Stomach (tissue), 9 donors: ENCODE results near the gene COL27A1. TPM values are rescaled to one million over a fixed set of nuclear protein-coding genes. Genes with fewer than 3 reads are reported as not detected.

Source experiments
- DNase-seq, 2 donors: peaks; one replicate each; pipeline versions ENCODE4 v3.0.0 to v3.0.0-alpha.2; 2013 to 2019
- H3K27ac ChIP-seq, 5 donors: fragments of 200-600 bp in 4 of 5; sonication (generic) in 4 of 5; one replicate each; pipeline ENCODE4 v1.5.1; 2013 to 2019; ENCODE audit warnings: mild to moderate bottlenecking in 1 of 5, moderate library complexity in 1 of 5
- H3K27me3 ChIP-seq, 3 donors: fragments of 200-600 bp; sonication (generic); one replicate each; pipeline ENCODE4 v1.5.1; 2017 to 2019; ENCODE audit warnings: mixed run types in 1 of 3
- H3K36me3 ChIP-seq, 4 donors: fragments of 200-600 bp; sonication (generic); 1 replicate in 3 of 4; 2 replicates in 1 of 4; pipeline ENCODE4 v1.5.1; 2016 to 2019
- H3K4me1 ChIP-seq, 4 donors: fragments of 200-600 bp; sonication (generic); one replicate each; pipeline ENCODE4 v1.5.1; 2016 to 2019
- H3K4me3 ChIP-seq, 4 donors: fragments of 200-600 bp; sonication (generic) in 3 of 4; one replicate each; pipeline ENCODE4 v1.5.1; 2016 to 2019; ENCODE audit warnings: mild to moderate bottlenecking in 1 of 4
- H3K9me3 ChIP-seq, 4 donors: fragments of 200-600 bp; sonication (generic); one replicate each; pipeline ENCODE4 v1.5.1; 2016 to 2019
- CTCF ChIP-seq, 7 experiments: fragments of 450-650 bp in 4 of 7; fragments of 200-600 bp in 3 of 7; sonication (generic) in 3 of 7; IDR thresholded peaks; one replicate each; pipeline ENCODE4 v1.5.1; 2016 to 2019; ENCODE audit warnings: antibody characterized with exemption in 7 of 7, control low read depth in 2 of 7, mild to moderate bottlenecking in 1 of 7
- EP300 ChIP-seq: sonication (generic); formaldehyde crosslinking; IDR thresholded peaks from one replicate; pipeline ENCODE4 v1.6.1; 2017; ENCODE audit warnings: antibody characterized with exemption
- POLR2A ChIP-seq, 4 donors: fragments of 450-650 bp; IDR thresholded peaks; one replicate each; pipeline ENCODE4 v1.6.1; 2016; ENCODE audit warnings: antibody characterized with exemption in 4 of 4, control low read depth in 2 of 4, mild to moderate bottlenecking in 1 of 4, moderate library complexity in 1 of 4
- POLR2AphosphoS5 ChIP-seq, 3 donors: sonication (generic); formaldehyde crosslinking; IDR thresholded peaks; one replicate each; pipeline ENCODE4 v1.6.1; 2016; ENCODE audit warnings: antibody characterized with exemption in 3 of 3
- WGBS, 5 donors: extraction: QIAGEN DNeasy Blood & Tissue Kit in 3 of 5; methylation state at CpG; one replicate each; pipeline versions ENCODE4 v1.1.5 to v1.1.7; 2013 to 2018; 5-methylcytosine and 5-hydroxymethylcytosine counted together
- intact Hi-C: fragments of 100-400 bp; cut with DNase I; formaldehyde crosslinking; loops from one replicate; pipeline ENCODE4 v1.15.1; 2023; ENCODE audit warnings: low total_unique reads
- polyA plus RNA-seq, 3 donors: library from polyadenylated mRNA; stranded (reverse); fragments of 200-250 nt; gene quantifications; one replicate each; pipeline ENCODE4 v1.2.3, GENCODE V29; 2013
- small RNA-seq, 4 donors: library from RNA; depleted of rRNA; stranded (forward); fragments of <200 nt; gene quantifications; one replicate each; pipeline ENCODE3, GENCODE V24; 2016
- total RNA-seq, 5 donors: library from RNA; depleted of rRNA; stranded (reverse); fragments of >200 nt; gene quantifications; one replicate each; pipeline versions ENCODE4 v1.1.0 to v1.2.3, GENCODE V29; 2014 to 2016
- donor health status: healthy with polysubstance abuse.
- donor health status: Bipolar disorder and iron deficiency.
- donor health status: healthy.

COL27A1 gene
- total and polyA plus RNA-seq, 8 donors: 2.9 to 26.3 (median 8.2) TPM

DNA sequence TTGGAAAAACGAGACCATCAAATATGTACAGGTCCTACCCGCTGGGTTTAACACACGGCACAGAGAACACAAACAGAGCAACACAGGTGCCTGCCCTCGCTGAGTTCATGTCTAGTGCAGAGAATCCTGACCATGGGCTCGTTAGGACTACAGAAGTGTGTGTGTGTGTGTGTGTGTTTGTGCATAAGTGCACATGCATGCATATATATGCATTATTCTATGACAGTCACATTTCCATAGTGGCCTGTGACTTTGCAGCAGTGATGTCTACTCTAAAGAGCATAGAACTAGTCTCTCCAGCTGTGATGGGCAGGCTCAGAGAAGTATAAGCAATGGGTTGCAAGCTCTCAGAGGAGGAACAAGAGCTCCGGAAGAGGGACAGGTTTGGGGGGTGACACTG lies 202.0 kb downstream of the COL27A1 start:
- no peak for TF ChIP-seq CTCF (IDR thresholded peaks at IDR 0.05)
- no peak for TF ChIP-seq POLR2AphosphoS5 (IDR thresholded peaks at IDR 0.05)
- no peak for DNase-seq
- Histone ChIP-seq H3K36me3 (peaks cover 79 to 100% (median 100%) of the 10 kb centered on the region in 4 donors), H3K27ac (no peak overlapping the region), H3K27me3 (no peaks in the 10 kb centered on the region), H3K9me3 (no peaks in the 10 kb centered on the region), H3K4me3 (no peak overlapping the region), H3K4me1 (peaks cover 0 to 3% (median 0%) of the 10 kb centered on the region in 4 donors)
- WGBS, 5 donors: 87 to 92% (median 88%) methylated on average over 6 of the region's 6 CpGs
- intact Hi-C loops: no loop called here

GRCh38 chr9:114357911-114358328 lies 202.6 kb downstream of the COL27A1 start:
- H3K9me3 ChIP-seq: no peaks in the 10 kb centered on the region
- no peak for DNase-seq
- no peak overlapping the region for H3K4me3 ChIP-seq
- intact Hi-C loops: no loop called here
- H3K27me3 ChIP-seq: no peaks in the 10 kb centered on the region
- no peak for TF ChIP-seq POLR2AphosphoS5 (IDR thresholded peaks at IDR 0.05)
- TF ChIP-seq EP300: no peak
- no peak for TF ChIP-seq POLR2A (IDR thresholded peaks at IDR 0.05)
- TF ChIP-seq CTCF (IDR thresholded peaks at IDR 0.05): no peak
- peaks cover 83 to 100% (median 100%) of the 10 kb centered on the region in 4 donors for H3K36me3 ChIP-seq
- H3K4me1 ChIP-seq: no peaks in the 10 kb centered on the region
- H3K27ac ChIP-seq: no peak overlapping the region
- WGBS, 5 donors: 88 to 100% (median 96%) methylated on average over 8 to 9 of the region's 9 CpGs

- H3K27ac ChIP-seq: no peak overlapping the region
- no peaks in the 10 kb centered on the region for H3K27me3 ChIP-seq
- H3K9me3 ChIP-seq: no peaks in the 10 kb centered on the region
- TF ChIP-seq POLR2AphosphoS5 (IDR thresholded peaks at IDR 0.05): no peak
- no peak for TF ChIP-seq POLR2A (IDR thresholded peaks at IDR 0.05)
- no peak overlapping the region for H3K4me3 ChIP-seq
- 93 to 99% (median 96%) methylated on average over 7 of the region's 7 CpGs for WGBS, 5 donors
- peaks cover 0 to 14% (median 0%) of the 10 kb centered on the region in 4 donors for H3K4me1 ChIP-seq
- intact Hi-C loops: no loop called here
- peaks cover 83 to 100% (median 100%) of the 10 kb centered on the region in 4 donors for H3K36me3 ChIP-seq
- DNase-seq: no peak
These were observed 204.5 kb downstream of the COL27A1 start for GRCh38 chr9:114359801-114360200.

DNA sequence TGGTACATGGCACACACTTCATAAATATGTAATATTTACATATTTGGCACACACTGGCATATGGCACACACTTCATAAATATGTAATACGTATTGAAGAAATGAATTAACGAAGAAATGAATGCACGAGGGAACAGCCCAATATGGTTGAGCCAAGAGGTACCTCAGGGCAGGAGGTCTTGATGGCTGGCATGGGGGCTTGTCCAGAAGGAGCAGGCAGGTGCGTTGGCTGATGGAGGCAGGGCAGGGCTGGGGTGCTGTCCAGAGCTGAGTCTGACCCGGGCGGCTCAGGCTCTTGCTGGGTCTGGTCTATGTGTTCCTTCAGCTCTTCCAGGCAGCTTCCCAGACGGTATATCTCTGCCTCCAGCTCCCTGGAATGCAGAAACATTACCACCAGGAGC lies 206.2 kb downstream of the COL27A1 start:
- no peak for TF ChIP-seq CTCF (IDR thresholded peaks at IDR 0.05)
- no peak for TF ChIP-seq EP300
- TF ChIP-seq POLR2AphosphoS5 (IDR thresholded peaks at IDR 0.05): no peak
- TF ChIP-seq POLR2A (IDR thresholded peaks at IDR 0.05): no peak
- H3K27me3 ChIP-seq: no peaks in the 10 kb centered on the region
- no peak overlapping the region for H3K4me3 ChIP-seq
- H3K9me3 ChIP-seq: no peaks in the 10 kb centered on the region
- H3K27ac ChIP-seq: no peak overlapping the region
- H3K36me3 ChIP-seq: peaks cover 67 to 100% (median 96%) of the 10 kb centered on the region in 4 donors
- H3K4me1 ChIP-seq: peaks cover 0 to 25% (median 5%) of the 10 kb centered on the region in 4 donors
- 87 to 97% (median 94%) methylated on average over 7 of the region's 7 CpGs for WGBS, 5 donors
- no peak for DNase-seq
- intact Hi-C loops: no loop called here

Small RNA genes within 50 kb of the gene (small RNA-seq; reads per million reads assigned to genes)
- 3.6 to 13.1 (median 6.4) reads per million in 4 donors for gene MIR455

Other genes with a start within 250 kb of the COL27A1 start
- 1 to 10 TPM in 2 of 5 donors, under 1 TPM in 1, not detected in 2; 0.89 to 3.3 (median 2.3) TPM for gene AMBP, start 77.2 kb upstream of the COL27A1 start, total RNA-seq
- 1 to 10 TPM; 1.4 to 2.9 (median 2.6) TPM for gene AMBP, start 77.2 kb upstream of the COL27A1 start, polyA plus RNA-seq
- gene KIF12, start 56.2 kb upstream of the COL27A1 start, total RNA-seq: 10 to 100 TPM in 4 of 5 donors, 1 to 10 TPM in 1; 3.9 to 79.4 (median 18.7) TPM
- 10 to 100 TPM in 2 of 3 donors, 1 to 10 TPM in 1; 4.1 to 20.0 (median 13.9) TPM for gene KIF12, start 56.2 kb upstream of the COL27A1 start, polyA plus RNA-seq
- gene ORM1, start 167.6 kb downstream of the COL27A1 start, total RNA-seq: 1 to 10 TPM in 2 of 5 donors, not detected in 3; 1.6 to 2.2 TPM
- 10 to 100 TPM in 1 of 3 donors, 1 to 10 TPM in 2; 2.9 to 14.8 (median 3.9) TPM for gene ORM1, start 167.6 kb downstream of the COL27A1 start, polyA plus RNA-seq
- 1 to 10 TPM in 2 of 5 donors, not detected in 3; 1.2 to 2.0 TPM for gene ORM2, start 174.3 kb downstream of the COL27A1 start, total RNA-seq
- 10 to 100 TPM in 1 of 3 donors, 1 to 10 TPM in 1, not detected in 1; 4.9 to 17.1 TPM for gene ORM2, start 174.3 kb downstream of the COL27A1 start, polyA plus RNA-seq
- gene AKNA, start 232.4 kb downstream of the COL27A1 start, total RNA-seq: 10 to 100 TPM; 13.4 to 85.8 (median 31.0) TPM
- gene AKNA, start 232.4 kb downstream of the COL27A1 start, polyA plus RNA-seq: 10 to 100 TPM; 12.2 to 13.6 (median 12.3) TPM